ENCODE results near the gene NDUFB2. TPM values are rescaled to one million over a fixed set of nuclear protein-coding genes. Genes with fewer than 3 reads are reported as not detected.
"Not testable (repeated sequence)": the region's sequence is repeated elsewhere in the genome, so short reads cannot be mapped to it uniquely, and the experiment has no call there.

Gene NDUFB2
- total RNA-seq, 2 donors from 2014 or later, result 92.5 to 109 TPM

GRCh38 chr7:140712392-140712791 is 15.9 kb downstream of the NDUFB2 start:
- not testable (repeated sequence) for H3K4me3 Mint-ChIP-seq, DNase-seq

GRCh38 chr7:140714331-140715040 is 18.0 kb downstream of the NDUFB2 start:
- Mint-ChIP-seq H3K4me1 (peaks cover 2% of the 10 kb centered on the region), H3K27me3 (no peaks in the 10 kb centered on the region), H3K27ac (no peak overlapping the region), H3K4me3 (no peak overlapping the region), H3K36me3 (ENCODE audit: low read depth) (peaks cover 2% of the 10 kb centered on the region)
- ATAC-seq, result no peak
- no peaks in the 10 kb centered on the region for H3K9me3 ChIP-seq (ENCODE audit: control insufficient read depth, low read length, poor library complexity, severe bottlenecking)
- no peak for DNase-seq

More at GRCh38 chr7:140712392-140712791, 15.9 kb downstream of the NDUFB2 start:
- not testable (repeated sequence) for H3K27ac Mint-ChIP-seq; H3K36me3 Mint-ChIP-seq (ENCODE audit: low read depth); H3K27me3 Mint-ChIP-seq; ATAC-seq; H3K4me1 Mint-ChIP-seq; H3K9me3 ChIP-seq (ENCODE audit: control insufficient read depth, low read length, poor library complexity, severe bottlenecking)

- peaks cover 12% of the 10 kb centered on the region for H3K4me1 Mint-ChIP-seq
- peak overlapping the region; percentile 11 for H3K27ac Mint-ChIP-seq
These were observed 23.2 kb downstream of the NDUFB2 start for GRCh38 chr7:140719721-140720120.

GRCh38 chr7:140722254-140722653 is 25.7 kb downstream of the NDUFB2 start:
- Mint-ChIP-seq H3K27me3 (no peaks in the 10 kb centered on the region), H3K36me3 (ENCODE audit: low read depth) (no peaks in the 10 kb centered on the region), H3K4me1 (peaks cover 10% of the 10 kb centered on the region), H3K27ac (no peak overlapping the region), H3K4me3 (no peak overlapping the region)
- DNase-seq, result no peak
- ATAC-seq, result no peak
- H3K9me3 ChIP-seq (ENCODE audit: control insufficient read depth, low read length, poor library complexity, severe bottlenecking), result no peaks in the 10 kb centered on the region

More at GRCh38 chr7:140719721-140720120, 23.2 kb downstream of the NDUFB2 start:
- H3K27me3 Mint-ChIP-seq, result no peaks in the 10 kb centered on the region
- ATAC-seq, result no peak
- no peak for DNase-seq
- H3K9me3 ChIP-seq (ENCODE audit: control insufficient read depth, low read length, poor library complexity, severe bottlenecking), result no peaks in the 10 kb centered on the region
- no peak overlapping the region for H3K4me3 Mint-ChIP-seq
- peaks cover under 1% of the 10 kb centered on the region for H3K36me3 Mint-ChIP-seq (ENCODE audit: low read depth)

DNA sequence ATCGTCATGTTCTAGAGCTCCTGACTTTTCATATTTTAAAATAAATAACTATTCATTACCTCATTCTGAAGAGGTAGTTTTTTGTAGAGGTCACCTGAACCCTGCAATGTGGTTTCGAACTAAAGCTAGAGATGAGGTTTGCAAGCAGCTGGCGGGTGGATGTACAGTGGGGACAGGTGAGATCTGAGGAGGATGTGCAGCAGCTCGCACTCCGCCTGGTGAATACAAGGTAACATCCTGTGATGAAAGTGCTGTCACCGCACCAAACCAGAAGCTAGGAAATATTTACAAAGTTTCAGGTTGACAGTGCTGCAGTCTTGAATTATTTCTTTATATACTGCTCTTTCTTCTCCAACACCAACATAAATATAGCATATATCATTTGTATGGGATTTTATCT is 26.5 kb downstream of the NDUFB2 start:
- H3K36me3 Mint-ChIP-seq (ENCODE audit: low read depth), result no peaks in the 10 kb centered on the region
- no peak overlapping the region for H3K4me3 Mint-ChIP-seq
- H3K4me1 Mint-ChIP-seq, result peaks cover 10% of the 10 kb centered on the region
- ATAC-seq (peak; percentile 88), DNase-seq (no peak)
- H3K27ac Mint-ChIP-seq, result peak overlapping the region; percentile 27
- no peaks in the 10 kb centered on the region for H3K27me3 Mint-ChIP-seq
- no peaks in the 10 kb centered on the region for H3K9me3 ChIP-seq (ENCODE audit: control insufficient read depth, low read length, poor library complexity, severe bottlenecking)

DNA sequence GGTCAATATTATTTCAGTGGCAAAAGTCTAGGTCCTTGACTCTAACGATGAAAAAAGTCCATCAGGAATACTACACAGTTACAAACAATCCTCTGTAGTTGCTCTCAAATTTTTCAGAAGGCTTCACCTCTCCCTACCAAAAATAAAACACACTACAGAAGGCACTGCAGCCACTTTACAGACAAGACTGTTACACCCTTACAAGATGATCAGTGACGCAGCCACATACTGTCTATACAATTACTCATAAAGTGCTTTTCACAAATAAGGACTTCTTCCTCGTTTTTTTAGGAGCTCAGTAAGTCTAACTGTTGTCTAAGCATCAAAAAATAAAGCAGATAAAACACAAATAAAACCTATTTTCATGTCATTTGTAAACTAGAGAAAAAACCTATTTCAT is 27.1 kb downstream of the NDUFB2 start:
- H3K27ac Mint-ChIP-seq, result peak overlapping the region; percentile 27
- no peak overlapping the region for H3K4me3 Mint-ChIP-seq
- no peaks in the 10 kb centered on the region for H3K36me3 Mint-ChIP-seq (ENCODE audit: low read depth)
- no peak for ATAC-seq
- H3K27me3 Mint-ChIP-seq, result no peaks in the 10 kb centered on the region
- H3K9me3 ChIP-seq (ENCODE audit: control insufficient read depth, low read length, poor library complexity, severe bottlenecking), result no peaks in the 10 kb centered on the region
- DNase-seq, result no peak
- peaks cover 10% of the 10 kb centered on the region for H3K4me1 Mint-ChIP-seq

GRCh38 chr7:140724706-140725105 is 28.2 kb downstream of the NDUFB2 start:
- DNase-seq, result no peak
- ATAC-seq, result no peak
- Mint-ChIP-seq H3K4me3 (no peak overlapping the region), H3K36me3 (ENCODE audit: low read depth) (no peaks in the 10 kb centered on the region), H3K27me3 (no peaks in the 10 kb centered on the region), H3K4me1 (peaks cover 9% of the 10 kb centered on the region), H3K27ac (peak overlapping the region; percentile 32)
- no peaks in the 10 kb centered on the region for H3K9me3 ChIP-seq (ENCODE audit: control insufficient read depth, low read length, poor library complexity, severe bottlenecking)

DNA sequence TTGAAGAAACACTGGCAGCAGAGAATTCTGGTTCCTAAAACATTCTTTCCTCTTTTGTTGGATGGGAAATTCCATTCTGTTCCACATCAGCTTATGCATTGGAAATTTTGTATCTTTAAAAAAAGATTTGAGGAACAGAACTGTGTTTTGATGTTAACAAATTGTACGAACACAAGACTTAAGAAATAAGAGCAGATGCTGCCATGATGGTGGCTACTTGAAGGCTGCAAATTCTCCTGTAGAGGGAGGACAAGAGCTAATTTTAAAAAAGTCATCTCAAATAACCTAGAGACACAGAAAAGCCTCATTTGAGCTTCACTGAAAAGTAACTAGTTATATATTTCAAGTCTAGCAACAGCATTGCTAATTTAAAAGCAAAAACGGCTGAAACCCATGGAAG is 29.8 kb downstream of the NDUFB2 start:
- ATAC-seq (no peak), DNase-seq (no peak)
- no peak overlapping the region for H3K4me3 Mint-ChIP-seq
- no peaks in the 10 kb centered on the region for H3K9me3 ChIP-seq (ENCODE audit: control insufficient read depth, low read length, poor library complexity, severe bottlenecking)
- no peaks in the 10 kb centered on the region for H3K27me3 Mint-ChIP-seq
- H3K27ac Mint-ChIP-seq, result no peak overlapping the region
- H3K36me3 Mint-ChIP-seq (ENCODE audit: low read depth), result no peaks in the 10 kb centered on the region
- H3K4me1 Mint-ChIP-seq, result peaks cover 7% of the 10 kb centered on the region

DNA sequence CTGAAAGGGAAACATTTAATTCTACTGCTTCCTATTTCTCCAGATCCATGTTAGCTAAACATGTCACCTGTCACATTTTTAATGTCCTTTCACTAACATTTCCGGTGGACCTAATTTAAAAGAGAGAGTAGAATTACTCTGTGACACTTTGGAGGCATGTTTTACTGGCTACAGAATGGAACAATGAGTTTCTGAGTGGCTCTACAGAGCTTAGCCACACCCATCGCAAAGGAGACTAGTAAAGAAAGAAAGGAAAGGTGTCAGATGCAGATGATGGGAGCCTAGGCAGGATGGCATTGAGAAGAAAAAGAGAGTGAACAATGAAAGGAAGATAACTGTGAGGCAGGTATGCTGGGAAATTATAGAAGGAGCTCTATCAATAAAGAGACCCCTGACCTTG is 35.9 kb downstream of the NDUFB2 start:
- Mint-ChIP-seq H3K4me1 (peaks cover 2% of the 10 kb centered on the region), H3K27me3 (no peaks in the 10 kb centered on the region)
- H3K9me3 ChIP-seq (ENCODE audit: control insufficient read depth, low read length, poor library complexity, severe bottlenecking), result no peaks in the 10 kb centered on the region

GRCh38 chr7:140734096-140734495 is 37.6 kb downstream of the NDUFB2 start:
- H3K4me1 Mint-ChIP-seq, result peaks cover 2% of the 10 kb centered on the region
- H3K27me3 Mint-ChIP-seq, result no peaks in the 10 kb centered on the region
- ATAC-seq, result no peak
- H3K36me3 Mint-ChIP-seq (ENCODE audit: low read depth), result peaks cover 2% of the 10 kb centered on the region
- no peak overlapping the region for H3K27ac Mint-ChIP-seq
- no peak overlapping the region for H3K4me3 Mint-ChIP-seq
- DNase-seq, result no peak
- H3K9me3 ChIP-seq (ENCODE audit: control insufficient read depth, low read length, poor library complexity, severe bottlenecking), result no peaks in the 10 kb centered on the region

More for the DNA sequence above, 35.9 kb downstream of the NDUFB2 start:
- ATAC-seq, result no peak
- H3K27ac Mint-ChIP-seq, result no peak overlapping the region
- no peak overlapping the region for H3K4me3 Mint-ChIP-seq
- H3K36me3 Mint-ChIP-seq (ENCODE audit: low read depth), result peaks cover 2% of the 10 kb centered on the region
- DNase-seq, result no peak

- no peaks in the 10 kb centered on the region for H3K9me3 ChIP-seq (ENCODE audit: control insufficient read depth, low read length, poor library complexity, severe bottlenecking)
- H3K4me1 Mint-ChIP-seq, result peaks cover 2% of the 10 kb centered on the region
- H3K4me3 Mint-ChIP-seq, result no peak overlapping the region
- H3K36me3 Mint-ChIP-seq (ENCODE audit: low read depth), result peaks cover 2% of the 10 kb centered on the region
- no peak for ATAC-seq
- no peaks in the 10 kb centered on the region for H3K27me3 Mint-ChIP-seq
- DNase-seq, result no peak
- no peak overlapping the region for H3K27ac Mint-ChIP-seq
These were observed 38.2 kb downstream of the NDUFB2 start for GRCh38 chr7:140734729-140735128.

DNA sequence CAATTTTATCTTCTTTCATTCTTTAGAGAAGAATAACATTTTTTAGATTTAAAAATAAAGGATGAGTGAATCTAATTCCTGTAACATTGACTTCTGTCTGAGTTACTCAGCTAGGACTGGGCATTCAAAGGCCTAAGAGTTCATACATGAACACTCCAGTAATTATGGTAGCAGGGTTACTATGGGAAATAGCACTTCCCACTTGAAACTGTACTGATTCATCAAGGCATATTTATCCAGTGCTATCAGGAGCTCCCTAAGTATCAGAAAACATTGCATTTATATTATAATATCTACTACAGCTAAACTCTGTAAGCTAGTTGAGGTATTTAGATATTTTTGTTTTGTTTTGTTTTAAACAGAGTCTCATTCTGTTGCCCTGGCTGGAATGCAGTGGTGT is 41.8 kb downstream of the NDUFB2 start:
- H3K4me1 Mint-ChIP-seq, result peaks cover 3% of the 10 kb centered on the region
- H3K4me3 Mint-ChIP-seq, result no peak overlapping the region
- DNase-seq, result no peak
- H3K9me3 ChIP-seq (ENCODE audit: control insufficient read depth, low read length, poor library complexity, severe bottlenecking), result no peaks in the 10 kb centered on the region
- peaks cover 2% of the 10 kb centered on the region for H3K36me3 Mint-ChIP-seq (ENCODE audit: low read depth)
- no peak for ATAC-seq
- H3K27me3 Mint-ChIP-seq, result no peaks in the 10 kb centered on the region
- no peak overlapping the region for H3K27ac Mint-ChIP-seq

DNA sequence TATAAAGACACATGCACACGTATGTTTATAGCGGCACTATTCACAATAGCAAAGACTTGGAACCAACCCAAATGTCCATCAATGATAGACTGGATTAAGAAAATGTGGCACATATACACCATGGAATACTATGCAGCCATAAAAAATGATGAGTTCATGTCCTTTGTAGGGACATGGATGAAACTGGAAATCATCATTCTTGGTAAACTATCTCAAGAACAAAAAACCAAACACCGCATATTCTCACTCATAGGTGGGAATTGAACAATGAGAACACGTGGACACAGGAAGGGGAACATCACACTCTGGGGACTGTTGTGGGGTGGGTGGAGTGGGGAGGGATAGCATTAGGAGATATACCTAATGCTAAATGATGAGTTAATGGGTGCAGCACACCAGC is 46.7 kb downstream of the NDUFB2 start:
- H3K36me3 Mint-ChIP-seq (ENCODE audit: low read depth), result not testable (repeated sequence)

GRCh38 chr7:140744005-140744404 is 47.5 kb downstream of the NDUFB2 start:
- Mint-ChIP-seq H3K27me3 (no peaks in the 10 kb centered on the region), H3K27ac (no peak overlapping the region), H3K4me1 (peaks cover 4% of the 10 kb centered on the region), H3K4me3 (no peak overlapping the region), H3K36me3 (ENCODE audit: low read depth) (peaks cover 2% of the 10 kb centered on the region)
- DNase-seq (no peak), ATAC-seq (no peak)
- H3K9me3 ChIP-seq (ENCODE audit: control insufficient read depth, low read length, poor library complexity, severe bottlenecking), result no peaks in the 10 kb centered on the region

More for the DNA sequence above, 46.7 kb downstream of the NDUFB2 start:
- not testable (repeated sequence) for H3K9me3 ChIP-seq (ENCODE audit: control insufficient read depth, low read length, poor library complexity, severe bottlenecking); DNase-seq; ATAC-seq; H3K4me1 Mint-ChIP-seq; H3K27me3 Mint-ChIP-seq; H3K4me3 Mint-ChIP-seq; H3K27ac Mint-ChIP-seq
